GM23338 (cell line): ENCODE data around the gene ZMYND12. TPM values are rescaled to one million over a fixed set of nuclear protein-coding genes. Genes with fewer than 3 reads are reported as not detected.

Source experiments
- ATAC-seq: fragments of 200-7000 bp; cut with Tn5 transposase; 3 replicates; pipeline ENCODE4 v1.9.1; 2020
- DNase-seq: peaks from one replicate; pipeline ENCODE4 v3.0.0-alpha.2; 2015; ENCODE audit warnings: low spot score
- H2AFZ ChIP-seq: fragments of 200-600 bp; sonication (generic); 2 replicates; pipeline ENCODE4 v1.8.0; 2016; ENCODE audit warnings: antibody characterized with exemption, mild to moderate bottlenecking, moderate library complexity
- H3F3A ChIP-seq: fragments of 200-600 bp; sonication (generic); replicated peaks from 2 replicates; pipeline ENCODE4 v1.8.0; 2017; ENCODE audit warnings: antibody characterized with exemption, mixed run types, low read depth
- H3K27ac ChIP-seq: fragments of 200-600 bp; sonication (generic); 2 replicates; pipeline ENCODE4 v1.6.1; 2016; ENCODE audit warnings: low read depth
- H3K27me3 ChIP-seq: fragments of 200-600 bp; sonication (generic); 2 replicates; pipeline ENCODE4 v1.8.0; 2016; ENCODE audit warnings: mild to moderate bottlenecking, mixed run types, moderate library complexity; ENCODE audit not compliant: insufficient read depth
- H3K36me3 ChIP-seq: fragments of 200-600 bp; sonication (generic); 2 replicates; pipeline ENCODE4 v1.8.0; 2016; ENCODE audit warnings: mild to moderate bottlenecking; ENCODE audit not compliant: insufficient read depth
- H3K4me1 ChIP-seq: fragments of 200-600 bp; sonication (generic); 2 replicates; pipeline ENCODE4 v1.8.0; 2016; ENCODE audit warnings: mild to moderate bottlenecking, moderate library complexity; ENCODE audit not compliant: insufficient read depth
- H3K4me2 ChIP-seq: fragments of 200-600 bp; sonication (generic); 2 replicates; pipeline ENCODE4 v1.7.1; 2017; ENCODE audit warnings: mixed run types
- H3K4me3 ChIP-seq: fragments of 200-600 bp; sonication (generic); 2 replicates; pipeline ENCODE4 v1.6.1; 2016; ENCODE audit warnings: mixed run types
- H3K79me2 ChIP-seq: fragments of 200-600 bp; sonication (generic); replicated peaks from 2 replicates; pipeline ENCODE4 v1.8.0; 2017; ENCODE audit warnings: mild to moderate bottlenecking; ENCODE audit not compliant: insufficient read depth
- H3K9me2 ChIP-seq: fragments of 200-600 bp; sonication (generic); 2 replicates; pipeline ENCODE4 v1.8.0; 2017; ENCODE audit not compliant: insufficient read depth
- H4K20me1 ChIP-seq: fragments of 200-600 bp; sonication (generic); replicated peaks from 2 replicates; pipeline ENCODE4 v1.8.0; 2017; ENCODE audit warnings: mild to moderate bottlenecking; ENCODE audit not compliant: insufficient read depth
- H3K27ac Mint-ChIP-seq: 2 replicates; pipeline ENCODE4 v1.8.0; 2020; ENCODE audit warnings: inconsistent platforms, mild to moderate bottlenecking, moderate library complexity, mixed read lengths
- H3K27me3 Mint-ChIP-seq: 3 replicates; pipeline ENCODE4 v1.8.0; 2022; ENCODE audit warnings: low read depth, mild to moderate bottlenecking, moderate library complexity, mixed read lengths, inconsistent platforms; ENCODE audit not compliant: insufficient read depth, poor library complexity
- H3K36me3 Mint-ChIP-seq: 3 replicates; pipeline ENCODE4 v1.8.0; 2021; ENCODE audit warnings: low read depth, mild to moderate bottlenecking, inconsistent platforms, moderate library complexity, mixed read lengths
- H3K4me1 Mint-ChIP-seq: 3 replicates; pipeline ENCODE4 v1.8.0; 2020; ENCODE audit warnings: mild to moderate bottlenecking, inconsistent platforms, mixed read lengths
- H3K4me3 Mint-ChIP-seq: 3 replicates; pipeline ENCODE4 v1.8.0; 2021; ENCODE audit warnings: moderate library complexity, mild to moderate bottlenecking, inconsistent platforms, mixed read lengths
- H3K9me3 Mint-ChIP-seq: 3 replicates; pipeline ENCODE4 v1.8.0; 2020; ENCODE audit warnings: moderate library complexity, mild to moderate bottlenecking, inconsistent platforms, mixed read lengths
- CREB1 ChIP-seq: fragments of 250-450 bp; sonication (Bioruptor Pico); IDR thresholded peaks from 2 replicates; pipeline ENCODE4 v1.5.0; 2020; ENCODE audit warnings: low read depth, mild to moderate bottlenecking, moderate library complexity
- CTCF ChIP-seq, 2 experiments: fragments of 200-600 bp in 1 of 2; sonication (generic) in 1 of 2; conservative IDR thresholded peaks; 2 replicates each; pipeline versions ENCODE4 v1.5.1 to v1.6.1; 2016 to 2017; ENCODE audit warnings: antibody characterized with exemption in 2 of 2, low read depth in 2 of 2, mild to moderate bottlenecking in 2 of 2, moderate library complexity in 1 of 2
- EZH2 ChIP-seq: fragments of 200-600 bp; sonication (generic); IDR thresholded peaks from one replicate; pipeline ENCODE4 v1.8.0; 2017; ENCODE audit warnings: antibody characterized with exemption, mild to moderate bottlenecking, low read depth; ENCODE audit not compliant: unreplicated experiment
- EZH2phosphoT487 ChIP-seq: fragments of 200-600 bp; sonication (generic); IDR thresholded peaks from one replicate; pipeline ENCODE4 v1.8.1; 2018; ENCODE audit warnings: antibody characterized with exemption; ENCODE audit not compliant: unreplicated experiment
- JUNB ChIP-seq: IDR thresholded peaks from one replicate; pipeline ENCODE4 v1.6.1; 2016; ENCODE audit warnings: antibody characterized with exemption; ENCODE audit not compliant: unreplicated experiment
- NANOG ChIP-seq: IDR thresholded peaks from 2 replicates; pipeline ENCODE4 v1.6.1; 2016; ENCODE audit warnings: antibody characterized with exemption, borderline replicate concordance
- POLR2AphosphoS5 ChIP-seq: IDR thresholded peaks from 2 replicates; pipeline ENCODE4 v1.6.1; 2016; ENCODE audit warnings: antibody characterized with exemption, low read depth
- REST ChIP-seq: IDR thresholded peaks from one replicate; pipeline ENCODE4 v1.6.1; 2018; ENCODE audit warnings: antibody characterized with exemption; ENCODE audit not compliant: unreplicated experiment
- STAT1 ChIP-seq: IDR thresholded peaks from one replicate; pipeline ENCODE4 v1.6.1; 2016; ENCODE audit warnings: antibody characterized with exemption; ENCODE audit not compliant: unreplicated experiment
- ZNF114 ChIP-seq: fragments of 250-450 bp; sonication (Bioruptor Pico); IDR thresholded peaks from 2 replicates; pipeline ENCODE4 v1.5.0; 2020; ENCODE audit warnings: mild to moderate bottlenecking, moderate library complexity
- ZNF331 ChIP-seq: fragments of 250-450 bp; sonication (Bioruptor Pico); IDR thresholded peaks from 2 replicates; pipeline ENCODE4 v1.5.0; 2020; ENCODE audit warnings: low read depth, mild to moderate bottlenecking, moderate library complexity
- polyA plus RNA-seq: library from polyadenylated mRNA; unstranded; fragments of >200 nt; fragmentation: Nextera tagmentation; extraction: Ambion mirVana; gene quantifications from 2 replicates; pipeline ENCODE4 v1.2.1, GENCODE V29; 2016
- total RNA-seq: library from RNA; depleted of rRNA; stranded (reverse); fragments of >200 nt; shearing (Covaris generic); gene quantifications from 2 replicates; pipeline ENCODE4 v1.2.3, GENCODE V29; 2014
- TF ChIP-seq, protein P1 (sequence below): fragments of 250-450 bp; sonication (Bioruptor Pico); IDR thresholded peaks from 2 replicates; pipeline ENCODE4 v1.5.0; 2020; ENCODE audit warnings: mild to moderate bottlenecking, moderate library complexity
- TF ChIP-seq, protein P2 (sequence below): IDR thresholded peaks from 2 replicates; pipeline ENCODE4 v1.6.1; 2016; ENCODE audit warnings: antibody characterized with exemption

Gene ZMYND12
- total and polyA plus RNA-seq, 2 experiments from 2014 or later = 0.16 to 0.63 TPM

DNA sequence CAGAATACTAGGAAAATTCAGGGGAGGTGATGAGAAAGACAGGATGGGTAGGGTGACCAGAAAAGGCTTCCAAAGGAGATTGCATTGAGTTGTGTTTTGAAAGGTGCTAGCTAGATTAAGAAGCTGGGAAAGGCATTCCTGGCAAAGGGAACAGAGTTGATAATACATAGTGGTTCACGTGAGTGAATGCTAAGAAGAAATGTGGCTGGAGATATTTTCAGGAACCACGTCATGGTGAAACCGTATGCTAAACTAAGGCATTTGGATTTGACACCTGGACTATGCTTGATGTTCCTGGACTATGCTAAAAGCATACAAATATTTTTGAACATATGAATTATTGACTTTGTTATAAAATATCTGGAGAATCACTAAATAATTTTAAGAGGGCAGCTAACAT is 22.0 kb upstream of the ZMYND12 start:
- Mint-ChIP-seq H3K36me3 (no peaks in the 10 kb centered on the region), H3K4me1 (peaks cover 2% of the 10 kb centered on the region; the same call in 1 of the 3 replicates), H3K4me3 (no peak overlapping the region), H3K9me3 (no peaks in the 10 kb centered on the region), H3K27ac (no peak overlapping the region), H3K27me3 (no peaks in the 10 kb centered on the region)
- ATAC-seq (no peak), DNase-seq (no peak)
- no peaks in the 10 kb centered on the region for H4K20me1 ChIP-seq
- TF ChIP-seq CTCF (conservative IDR thresholded peaks at IDR 0.05; ENCODE audit: low read depth in 2 of 2) (no peak), CREB1 (CRISPR knock-in tag) (no peak), JUNB (no peak), EZH2 (no peak), ZNF331 (CRISPR knock-in tag) (no peak), NANOG (no peak), STAT1 (no peak), REST (no peak), POLR2AphosphoS5 (no peak), ZNF114 (CRISPR knock-in tag) (no peak), EZH2phosphoT487 (no peak)
- TF ChIP-seq, protein P1, sequence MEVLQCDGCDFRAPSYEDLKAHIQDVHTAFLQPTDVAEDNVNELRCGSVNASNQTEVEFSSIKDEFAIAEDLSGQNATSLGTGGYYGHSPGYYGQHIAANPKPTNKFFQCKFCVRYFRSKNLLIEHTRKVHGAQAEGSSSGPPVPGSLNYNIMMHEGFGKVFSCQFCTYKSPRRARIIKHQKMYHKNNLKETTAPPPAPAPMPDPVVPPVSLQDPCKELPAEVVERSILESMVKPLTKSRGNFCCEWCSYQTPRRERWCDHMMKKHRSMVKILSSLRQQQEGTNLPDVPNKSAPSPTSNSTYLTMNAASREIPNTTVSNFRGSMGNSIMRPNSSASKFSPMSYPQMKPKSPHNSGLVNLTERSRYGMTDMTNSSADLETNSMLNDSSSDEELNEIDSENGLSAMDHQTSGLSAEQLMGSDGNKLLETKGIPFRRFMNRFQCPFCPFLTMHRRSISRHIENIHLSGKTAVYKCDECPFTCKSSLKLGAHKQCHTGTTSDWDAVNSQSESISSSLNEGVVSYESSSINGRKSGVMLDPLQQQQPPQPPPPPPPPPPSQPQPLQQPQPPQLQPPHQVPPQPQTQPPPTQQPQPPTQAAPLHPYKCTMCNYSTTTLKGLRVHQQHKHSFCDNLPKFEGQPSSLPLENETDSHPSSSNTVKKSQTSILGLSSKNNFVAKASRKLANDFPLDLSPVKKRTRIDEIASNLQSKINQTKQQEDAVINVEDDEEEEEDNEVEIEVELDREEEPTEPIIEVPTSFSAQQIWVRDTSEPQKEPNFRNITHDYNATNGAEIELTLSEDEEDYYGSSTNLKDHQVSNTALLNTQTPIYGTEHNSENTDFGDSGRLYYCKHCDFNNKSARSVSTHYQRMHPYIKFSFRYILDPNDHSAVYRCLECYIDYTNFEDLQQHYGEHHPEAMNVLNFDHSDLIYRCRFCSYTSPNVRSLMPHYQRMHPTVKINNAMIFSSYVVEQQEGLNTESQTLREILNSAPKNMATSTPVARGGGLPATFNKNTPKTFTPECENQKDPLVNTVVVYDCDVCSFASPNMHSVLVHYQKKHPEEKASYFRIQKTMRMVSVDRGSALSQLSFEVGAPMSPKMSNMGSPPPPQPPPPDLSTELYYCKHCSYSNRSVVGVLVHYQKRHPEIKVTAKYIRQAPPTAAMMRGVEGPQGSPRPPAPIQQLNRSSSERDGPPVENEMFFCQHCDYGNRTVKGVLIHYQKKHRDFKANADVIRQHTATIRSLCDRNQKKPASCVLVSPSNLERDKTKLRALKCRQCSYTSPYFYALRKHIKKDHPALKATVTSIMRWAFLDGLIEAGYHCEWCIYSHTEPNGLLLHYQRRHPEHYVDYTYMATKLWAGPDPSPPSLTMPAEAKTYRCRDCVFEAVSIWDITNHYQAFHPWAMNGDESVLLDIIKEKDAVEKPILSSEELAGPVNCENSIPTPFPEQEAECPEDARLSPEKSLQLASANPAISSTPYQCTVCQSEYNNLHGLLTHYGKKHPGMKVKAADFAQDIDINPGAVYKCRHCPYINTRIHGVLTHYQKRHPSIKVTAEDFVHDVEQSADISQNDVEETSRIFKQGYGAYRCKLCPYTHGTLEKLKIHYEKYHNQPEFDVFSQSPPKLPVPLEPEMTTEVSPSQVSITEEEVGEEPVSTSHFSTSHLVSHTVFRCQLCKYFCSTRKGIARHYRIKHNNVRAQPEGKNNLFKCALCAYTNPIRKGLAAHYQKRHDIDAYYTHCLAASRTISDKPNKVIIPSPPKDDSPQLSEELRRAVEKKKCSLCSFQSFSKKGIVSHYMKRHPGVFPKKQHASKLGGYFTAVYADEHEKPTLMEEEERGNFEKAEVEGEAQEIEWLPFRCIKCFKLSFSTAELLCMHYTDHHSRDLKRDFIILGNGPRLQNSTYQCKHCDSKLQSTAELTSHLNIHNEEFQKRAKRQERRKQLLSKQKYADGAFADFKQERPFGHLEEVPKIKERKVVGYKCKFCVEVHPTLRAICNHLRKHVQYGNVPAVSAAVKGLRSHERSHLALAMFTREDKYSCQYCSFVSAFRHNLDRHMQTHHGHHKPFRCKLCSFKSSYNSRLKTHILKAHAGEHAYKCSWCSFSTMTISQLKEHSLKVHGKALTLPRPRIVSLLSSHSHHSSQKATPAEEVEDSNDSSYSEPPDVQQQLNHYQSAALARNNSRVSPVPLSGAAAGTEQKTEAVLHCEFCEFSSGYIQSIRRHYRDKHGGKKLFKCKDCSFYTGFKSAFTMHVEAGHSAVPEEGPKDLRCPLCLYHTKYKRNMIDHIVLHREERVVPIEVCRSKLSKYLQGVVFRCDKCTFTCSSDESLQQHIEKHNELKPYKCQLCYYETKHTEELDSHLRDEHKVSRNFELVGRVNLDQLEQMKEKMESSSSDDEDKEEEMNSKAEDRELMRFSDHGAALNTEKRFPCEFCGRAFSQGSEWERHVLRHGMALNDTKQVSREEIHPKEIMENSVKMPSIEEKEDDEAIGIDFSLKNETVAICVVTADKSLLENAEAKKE (CRISPR knock-in tag) = no peak
- TF ChIP-seq, protein P2, sequence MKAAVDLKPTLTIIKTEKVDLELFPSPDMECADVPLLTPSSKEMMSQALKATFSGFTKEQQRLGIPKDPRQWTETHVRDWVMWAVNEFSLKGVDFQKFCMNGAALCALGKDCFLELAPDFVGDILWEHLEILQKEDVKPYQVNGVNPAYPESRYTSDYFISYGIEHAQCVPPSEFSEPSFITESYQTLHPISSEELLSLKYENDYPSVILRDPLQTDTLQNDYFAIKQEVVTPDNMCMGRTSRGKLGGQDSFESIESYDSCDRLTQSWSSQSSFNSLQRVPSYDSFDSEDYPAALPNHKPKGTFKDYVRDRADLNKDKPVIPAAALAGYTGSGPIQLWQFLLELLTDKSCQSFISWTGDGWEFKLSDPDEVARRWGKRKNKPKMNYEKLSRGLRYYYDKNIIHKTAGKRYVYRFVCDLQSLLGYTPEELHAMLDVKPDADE = no peak
- no peaks in the 10 kb centered on the region for H3K4me1 ChIP-seq
- H3K36me3 ChIP-seq = no peaks in the 10 kb centered on the region
- no peaks in the 10 kb centered on the region for H3K27me3 ChIP-seq
- no peak overlapping the region for H3K4me3 ChIP-seq
- no peaks in the 10 kb centered on the region for H3K79me2 ChIP-seq
- H3K4me2 ChIP-seq = no peak overlapping the region
- no peak overlapping the region for H3K27ac ChIP-seq
- no peaks in the 10 kb centered on the region for H3K9me2 ChIP-seq
- no peak overlapping the region for H2AFZ ChIP-seq
- H3F3A ChIP-seq = no peaks in the 10 kb centered on the region
